PC-9 (cell line): ENCODE measurements around the gene RRM2. TPM values are rescaled to one million over a fixed set of nuclear protein-coding genes. Genes with fewer than 3 reads are reported as not detected.

Experiments
- BruUV-seq: library from RNA; stranded (reverse); fragments of 400-500 nt; replicated peaks from 2 replicates; lab custom pipeline; 2021; lab: Mats Ljungman, UMichigan
- CTCF ChIA-PET: fragments of 300-600 bp; sonication (Branson Sonifier 250); formaldehyde crosslinking; loops from one replicate; lab custom pipeline; 2022; ENCODE audit warnings: antibody characterized with exemption; lab: Charles Lee
- POLR2A ChIA-PET: fragments of 300-600 bp; sonication (Branson Sonifier 250); formaldehyde crosslinking; loops from one replicate; lab custom pipeline; 2022; ENCODE audit warnings: antibody characterized with exemption; ENCODE audit not compliant: unreplicated experiment; lab: Charles Lee
- DNase-seq, 2 experiments: peaks; one replicate each; pipeline versions ENCODE4 v3.0.0 to v3.0.0-alpha.2; 2015 to 2022; ENCODE audit warnings: mixed read lengths in 1 of 2
- H2AFZ ChIP-seq: fragments of 200-600 bp; sonication (generic); 2 replicates; pipeline ENCODE4 v1.8.1; 2017; ENCODE audit warnings: antibody characterized with exemption
- H3F3A ChIP-seq: fragments of 200-600 bp; sonication (generic); 2 replicates; pipeline ENCODE4 v1.8.1; 2017; ENCODE audit warnings: antibody characterized with exemption, mild to moderate bottlenecking, low read depth; ENCODE audit not compliant: insufficient read depth
- H3K27ac ChIP-seq: fragments of 200-600 bp; sonication (generic); 2 replicates; pipeline ENCODE4 v1.6.1; 2016; ENCODE audit warnings: mixed run types
- H3K27me3 ChIP-seq: fragments of 200-600 bp; sonication (generic); 2 replicates; pipeline ENCODE4 v1.6.1; 2016; ENCODE audit warnings: low read depth, mixed run types; ENCODE audit not compliant: insufficient read depth
- H3K36me3 ChIP-seq: fragments of 200-600 bp; sonication (generic); 2 replicates; pipeline ENCODE4 v1.6.1; 2016; ENCODE audit warnings: low read depth, mixed run types
- H3K4me1 ChIP-seq: fragments of 200-600 bp; sonication (generic); replicated peaks from 2 replicates; pipeline ENCODE4 v1.6.1; 2016; ENCODE audit warnings: mixed run types; ENCODE audit not compliant: insufficient read depth
- H3K4me2 ChIP-seq: fragments of 200-600 bp; sonication (generic); 2 replicates; pipeline ENCODE4 v1.6.1; 2017; ENCODE audit warnings: mixed run types
- H3K4me3 ChIP-seq: fragments of 200-600 bp; sonication (generic); 2 replicates; pipeline ENCODE4 v1.6.1; 2016; ENCODE audit warnings: mixed run types
- H3K79me2 ChIP-seq: fragments of 200-600 bp; sonication (generic); 2 replicates; pipeline ENCODE4 v1.6.1; 2017; ENCODE audit warnings: low read depth, mixed run types
- H3K9me2 ChIP-seq: fragments of 200-600 bp; sonication (generic); 2 replicates; pipeline ENCODE4 v1.8.1; 2017; ENCODE audit warnings: mild to moderate bottlenecking; ENCODE audit not compliant: insufficient read depth
- H3K9me3 ChIP-seq: fragments of 200-600 bp; sonication (generic); 2 replicates; pipeline ENCODE4 v1.8.1; 2016; ENCODE audit warnings: low read depth; ENCODE audit not compliant: insufficient read depth
- H4K20me1 ChIP-seq: fragments of 200-600 bp; sonication (generic); 2 replicates; pipeline ENCODE4 v1.8.1; 2017; ENCODE audit not compliant: insufficient read depth
- CTCF ChIP-seq: fragments of 200-600 bp; sonication (generic); conservative IDR thresholded peaks from 2 replicates; pipeline ENCODE4 v1.6.1; 2017; ENCODE audit warnings: mixed run types, antibody characterized with exemption, mild to moderate bottlenecking, moderate library complexity
- EZH2 ChIP-seq: fragments of 200-600 bp; sonication (generic); IDR thresholded peaks from 2 replicates; pipeline ENCODE4 v1.8.0; 2017; ENCODE audit warnings: antibody characterized with exemption, low read depth
- intact Hi-C: fragments of 100-400 bp; cut with micrococcal nuclease; formaldehyde crosslinking; loops from one replicate; pipeline ENCODE4 v1.10.0; 2022; ENCODE audit not compliant: unreplicated experiment
- total RNA-seq: library from RNA; stranded (reverse); gene quantifications from 2 replicates; pipeline ENCODE4 v1.2.3, GENCODE V29; 2021

The RRM2 gene
- total RNA-seq, 1 experiment from 2014 or later: 105 TPM

- ChIA-PET POLR2A (interaction anchor here (0.5 to 0.6 kb wide), 2 partner anchors 545 to 952 kb away, joined by 3 to 4 read pairs; no protein-coding TSS in a partner anchor), CTCF (no interaction called here)
- H4K20me1 ChIP-seq: no peaks in the 10 kb centered on the region
- no TSS peak for BruUV-seq
- DNase-seq: no peak
- H3K36me3 ChIP-seq: no peaks in the 10 kb centered on the region
- intact Hi-C loops: no loop called here
- H3K79me2 ChIP-seq: no peaks in the 10 kb centered on the region
- H3K4me2 ChIP-seq: no peak overlapping the region
- no peak overlapping the region for H2AFZ ChIP-seq
- no peaks in the 10 kb centered on the region for H3K27me3 ChIP-seq
- no peaks in the 10 kb centered on the region for H3F3A ChIP-seq
- H3K4me3 ChIP-seq: no peak overlapping the region
- H3K4me1 ChIP-seq: no peaks in the 10 kb centered on the region
- no peaks in the 10 kb centered on the region for H3K9me3 ChIP-seq
- no peak for TF ChIP-seq CTCF
- TF ChIP-seq EZH2: no peak
- no peaks in the 10 kb centered on the region for H3K9me2 ChIP-seq
- no peak overlapping the region for H3K27ac ChIP-seq
These were observed 28.2 kb upstream of the RRM2 start for GRCh38 chr2:10094271-10094814.

- H3K4me3 ChIP-seq: no peak overlapping the region
- no peaks in the 10 kb centered on the region for H3K79me2 ChIP-seq
- no peaks in the 10 kb centered on the region for H3K9me2 ChIP-seq
- no peaks in the 10 kb centered on the region for H3F3A ChIP-seq
- DNase-seq: no peak
- no peak overlapping the region for H2AFZ ChIP-seq
- ChIA-PET POLR2A (no interaction called here), CTCF (no interaction called here)
- no peaks in the 10 kb centered on the region for H3K4me1 ChIP-seq
- intact Hi-C loops: no loop called here
- no peaks in the 10 kb centered on the region for H3K9me3 ChIP-seq
- no peaks in the 10 kb centered on the region for H4K20me1 ChIP-seq
- H3K27ac ChIP-seq: no peak overlapping the region
- no peak overlapping the region for H3K4me2 ChIP-seq
- no peaks in the 10 kb centered on the region for H3K27me3 ChIP-seq
- no peaks in the 10 kb centered on the region for H3K36me3 ChIP-seq
- TF ChIP-seq CTCF: no peak
- no peak for TF ChIP-seq EZH2
- no TSS peak for BruUV-seq
These were observed 27.4 kb upstream of the RRM2 start for GRCh38 chr2:10095175-10095574.

- no peak overlapping the region for H3K4me3 ChIP-seq
- H3F3A ChIP-seq: no peaks in the 10 kb centered on the region
- no peaks in the 10 kb centered on the region for H3K36me3 ChIP-seq
- H4K20me1 ChIP-seq: no peaks in the 10 kb centered on the region
- H3K79me2 ChIP-seq: no peaks in the 10 kb centered on the region
- no peak overlapping the region for H3K4me2 ChIP-seq
- no TSS peak for BruUV-seq
- ChIA-PET POLR2A (no interaction called here), CTCF (interaction anchor here (0.6 to 1.9 kb wide), 7 partner anchors 12 to 315 kb away, joined by 3 to 15 read pairs (median 4); no protein-coding TSS in a partner anchor)
- intact Hi-C loops: no loop called here
- no peak overlapping the region for H3K27ac ChIP-seq
- no peaks in the 10 kb centered on the region for H3K9me3 ChIP-seq
- no peaks in the 10 kb centered on the region for H3K9me2 ChIP-seq
- H3K4me1 ChIP-seq: no peaks in the 10 kb centered on the region
- H2AFZ ChIP-seq: no peak overlapping the region
- H3K27me3 ChIP-seq: no peaks in the 10 kb centered on the region
- DNase-seq: no peak
- TF ChIP-seq CTCF: no peak
- no peak for TF ChIP-seq EZH2
These were observed 25.9 kb upstream of the RRM2 start for GRCh38 chr2:10096641-10097040.
